Parathyroid adenoma (tissue), 2 donors: Measurements from ENCODE around the gene FBXL2.

ENCODE experiments used
- H2AFZ ChIP-seq: fragments of 300-600 bp; sonication (generic); one replicate; pipeline ENCODE4 v1.7.0; 2017; ENCODE audit warnings: antibody characterized with exemption, mild to moderate bottlenecking
- H3K27ac ChIP-seq: fragments of 300-600 bp; sonication (generic); one replicate; pipeline ENCODE4 v1.7.0; 2017
- H3K27me3 ChIP-seq: fragments of 300-600 bp; sonication (generic); one replicate; pipeline ENCODE4 v1.7.0; 2017; ENCODE audit warnings: low read length; ENCODE audit not compliant: control insufficient read depth, insufficient read depth
- H3K36me3 ChIP-seq: fragments of 300-600 bp; sonication (generic); one replicate; pipeline ENCODE4 v1.7.0; 2017; ENCODE audit warnings: low read length; ENCODE audit not compliant: control insufficient read depth, insufficient read depth
- H3K4me1 ChIP-seq: fragments of 300-600 bp; sonication (generic); one replicate; pipeline ENCODE4 v1.7.0; 2017; ENCODE audit warnings: control low read depth
- H3K4me2 ChIP-seq: fragments of 300-600 bp; sonication (generic); one replicate; pipeline ENCODE4 v1.7.0; 2017; ENCODE audit warnings: low read length
- H3K4me3 ChIP-seq: fragments of 300-600 bp; sonication (generic); one replicate; pipeline ENCODE4 v1.7.0; 2017; ENCODE audit warnings: low read depth, low read length
- H3K79me2 ChIP-seq: fragments of 300-600 bp; sonication (generic); one replicate; pipeline ENCODE4 v1.7.0; 2017; ENCODE audit warnings: control low read depth
- H3K9ac ChIP-seq: fragments of 300-600 bp; sonication (generic); one replicate; pipeline ENCODE4 v1.7.0; 2017; ENCODE audit warnings: mild to moderate bottlenecking
- H3K9me3 ChIP-seq: fragments of 300-600 bp; sonication (generic); one replicate; pipeline ENCODE4 v1.7.0; 2017; ENCODE audit warnings: low read length; ENCODE audit not compliant: control insufficient read depth
- TF ChIP-seq, protein P1 (sequence below): fragments of 300-600 bp; sonication (generic); IDR thresholded peaks from one replicate; pipeline ENCODE4 v1.7.0; 2017; ENCODE audit warnings: antibody characterized with exemption, mild to moderate bottlenecking
- donor health status: primary hyperparathyroidism.

Gene FBXL2

DNA sequence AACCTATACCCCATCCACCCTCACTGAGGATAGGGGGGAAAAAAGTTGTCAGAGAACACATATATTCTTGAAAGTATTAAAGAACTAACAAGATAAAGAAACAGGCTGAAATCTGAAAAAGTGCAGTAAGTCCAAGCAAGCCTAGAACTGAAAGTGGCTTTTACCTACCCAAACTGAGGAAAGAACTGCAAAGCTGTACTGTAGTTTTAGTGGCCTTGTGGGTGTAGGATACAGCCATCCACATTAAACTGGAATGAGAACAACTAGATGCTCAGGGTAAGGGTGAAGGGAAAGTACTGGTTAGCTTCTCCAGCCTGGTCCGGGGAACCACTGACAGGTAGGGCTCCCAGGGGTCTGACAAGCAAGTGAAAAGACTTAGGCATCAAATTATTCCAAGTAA is 152.8 kb downstream of the FBXL2 start:
- Histone ChIP-seq H3K27ac (no peak overlapping the region), H3K4me3 (no peak overlapping the region), H3K79me2 (peaks cover 48% of the 10 kb centered on the region), H3K9ac (no peak overlapping the region), H3K27me3 (no peaks in the 10 kb centered on the region), H3K36me3 (no peaks in the 10 kb centered on the region), H2AFZ (no peak overlapping the region), H3K9me3 (no peaks in the 10 kb centered on the region), H3K4me2 (no peak overlapping the region), H3K4me1 (no peaks in the 10 kb centered on the region)
- TF ChIP-seq, protein P1, sequence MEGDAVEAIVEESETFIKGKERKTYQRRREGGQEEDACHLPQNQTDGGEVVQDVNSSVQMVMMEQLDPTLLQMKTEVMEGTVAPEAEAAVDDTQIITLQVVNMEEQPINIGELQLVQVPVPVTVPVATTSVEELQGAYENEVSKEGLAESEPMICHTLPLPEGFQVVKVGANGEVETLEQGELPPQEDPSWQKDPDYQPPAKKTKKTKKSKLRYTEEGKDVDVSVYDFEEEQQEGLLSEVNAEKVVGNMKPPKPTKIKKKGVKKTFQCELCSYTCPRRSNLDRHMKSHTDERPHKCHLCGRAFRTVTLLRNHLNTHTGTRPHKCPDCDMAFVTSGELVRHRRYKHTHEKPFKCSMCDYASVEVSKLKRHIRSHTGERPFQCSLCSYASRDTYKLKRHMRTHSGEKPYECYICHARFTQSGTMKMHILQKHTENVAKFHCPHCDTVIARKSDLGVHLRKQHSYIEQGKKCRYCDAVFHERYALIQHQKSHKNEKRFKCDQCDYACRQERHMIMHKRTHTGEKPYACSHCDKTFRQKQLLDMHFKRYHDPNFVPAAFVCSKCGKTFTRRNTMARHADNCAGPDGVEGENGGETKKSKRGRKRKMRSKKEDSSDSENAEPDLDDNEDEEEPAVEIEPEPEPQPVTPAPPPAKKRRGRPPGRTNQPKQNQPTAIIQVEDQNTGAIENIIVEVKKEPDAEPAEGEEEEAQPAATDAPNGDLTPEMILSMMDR, result no peak

DNA sequence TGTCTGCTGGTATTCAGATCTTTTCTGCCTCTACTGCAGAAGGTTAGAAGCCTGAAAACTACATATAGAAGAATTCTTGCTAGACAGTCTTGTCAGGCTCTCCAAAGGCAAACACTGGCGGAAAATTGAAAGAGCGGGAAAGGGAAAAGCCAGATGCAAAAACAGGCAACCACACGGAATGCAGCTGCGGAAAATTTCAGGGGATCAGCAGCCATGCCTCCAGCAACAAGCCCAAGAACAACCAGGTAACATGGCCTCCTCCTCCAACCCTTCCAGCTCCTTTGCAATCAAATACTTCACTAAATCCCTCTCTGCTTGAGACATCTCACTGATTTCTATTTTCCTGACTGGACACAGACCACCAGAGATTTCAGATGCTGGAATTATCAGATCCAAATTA is 153.3 kb downstream of the FBXL2 start:
- no peak overlapping the region for H3K27ac ChIP-seq
- H3K4me1 ChIP-seq, result no peaks in the 10 kb centered on the region
- no peak overlapping the region for H3K9ac ChIP-seq
- TF ChIP-seq, protein P1, result no peak
- H3K4me2 ChIP-seq, result no peak overlapping the region
- H3K27me3 ChIP-seq, result no peaks in the 10 kb centered on the region
- H3K9me3 ChIP-seq, result no peaks in the 10 kb centered on the region
- no peak overlapping the region for H3K4me3 ChIP-seq
- no peaks in the 10 kb centered on the region for H3K36me3 ChIP-seq
- H3K79me2 ChIP-seq, result peaks cover 52% of the 10 kb centered on the region
- no peak overlapping the region for H2AFZ ChIP-seq

GRCh38 chr3:33433843-33434242 is 156.6 kb downstream of the FBXL2 start:
- Histone ChIP-seq H3K4me3 (no peak overlapping the region), H3K9ac (no peak overlapping the region), H3K36me3 (no peaks in the 10 kb centered on the region), H3K27me3 (no peaks in the 10 kb centered on the region), H3K27ac (no peak overlapping the region), H3K9me3 (no peaks in the 10 kb centered on the region), H3K4me1 (no peaks in the 10 kb centered on the region), H3K79me2 (peaks cover 56% of the 10 kb centered on the region), H3K4me2 (no peak overlapping the region), H2AFZ (no peak overlapping the region)
- TF ChIP-seq, protein P1, result no peak
